Tibial artery (tissue), 4 donors: ENCODE results near the gene COX5A.
"Not testable (repeated sequence)": the region's sequence is repeated elsewhere in the genome, so short reads cannot be mapped to it uniquely, and the experiment has no call there.

Experiments
- DNase-seq, 2 donors: peaks; one replicate each; pipeline ENCODE4 v3.0.0-alpha.2; 2019
- H3K27ac ChIP-seq, 2 donors: fragments of 200-600 bp; sonication (generic) in 1 of 2; 1 replicate in 1 of 2; 2 replicates in 1 of 2; pipeline ENCODE4 v1.5.1; 2018 to 2019; ENCODE audit warnings: mild to moderate bottlenecking in 1 of 2
- H3K27me3 ChIP-seq, 2 donors: fragments of 200-600 bp; sonication (generic) in 1 of 2; one replicate each; pipeline versions ENCODE4 v1.5.1 to v1.6.0; 2016 to 2019
- H3K36me3 ChIP-seq, 3 donors: fragments of 200-600 bp; sonication (generic) in 2 of 3; one replicate each; pipeline ENCODE4 v1.5.1; 2016 to 2019; ENCODE audit warnings: mild to moderate bottlenecking in 2 of 3
- H3K4me1 ChIP-seq, 4 donors: fragments of 200-600 bp; sonication (generic) in 2 of 4; 1 replicate in 3 of 4; 2 replicates in 1 of 4; pipeline ENCODE4 v1.5.1; 2016 to 2019
- H3K4me3 ChIP-seq, 2 donors: fragments of 200-600 bp; sonication (generic) in 1 of 2; 1 replicate in 1 of 2; 2 replicates in 1 of 2; pipeline ENCODE4 v1.5.1; 2018 to 2019; ENCODE audit warnings: mild to moderate bottlenecking in 2 of 2
- H3K9me3 ChIP-seq, 3 donors: fragments of 200-600 bp; sonication (generic) in 1 of 3; one replicate each; pipeline ENCODE4 v1.5.1; 2016 to 2019
- intact Hi-C: fragments of 100-400 bp; cut with DNase I; formaldehyde crosslinking; loops from one replicate; pipeline ENCODE4 v1.15.0; 2023; ENCODE audit warnings: low total_unique reads
- TF ChIP-seq, protein P1 (sequence below), 2 experiments: fragments of 200-600 bp in 1 of 2; fragments of 450-650 bp in 1 of 2; IDR thresholded peaks; one replicate each; pipeline ENCODE4 v1.5.1; 2017 to 2019; ENCODE audit warnings: antibody characterized with exemption in 2 of 2, mild to moderate bottlenecking in 1 of 2, moderate library complexity in 1 of 2

COX5A gene

DNA sequence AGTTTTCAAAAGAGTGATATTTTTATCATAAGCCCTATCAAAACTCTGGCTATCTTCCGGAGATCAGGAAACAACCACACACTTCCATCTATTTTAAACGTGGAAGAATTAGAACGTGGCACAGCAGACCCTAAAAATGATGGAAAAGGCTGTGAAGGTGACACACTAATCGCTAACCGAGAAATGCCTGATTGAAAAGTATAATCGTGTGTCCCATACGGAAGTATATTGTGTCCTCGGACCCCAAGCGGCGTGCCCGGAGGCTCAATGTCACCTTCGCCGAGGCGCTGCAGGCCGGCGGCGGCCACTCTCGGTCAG is 642 bp downstream of the COX5A start:
- H3K27ac ChIP-seq = peak overlapping the region; percentile 98
- intact Hi-C loops = no loop called here
- H3K27me3 ChIP-seq = no peaks in the 10 kb centered on the region
- no peak for DNase-seq
- TF ChIP-seq, protein P1, sequence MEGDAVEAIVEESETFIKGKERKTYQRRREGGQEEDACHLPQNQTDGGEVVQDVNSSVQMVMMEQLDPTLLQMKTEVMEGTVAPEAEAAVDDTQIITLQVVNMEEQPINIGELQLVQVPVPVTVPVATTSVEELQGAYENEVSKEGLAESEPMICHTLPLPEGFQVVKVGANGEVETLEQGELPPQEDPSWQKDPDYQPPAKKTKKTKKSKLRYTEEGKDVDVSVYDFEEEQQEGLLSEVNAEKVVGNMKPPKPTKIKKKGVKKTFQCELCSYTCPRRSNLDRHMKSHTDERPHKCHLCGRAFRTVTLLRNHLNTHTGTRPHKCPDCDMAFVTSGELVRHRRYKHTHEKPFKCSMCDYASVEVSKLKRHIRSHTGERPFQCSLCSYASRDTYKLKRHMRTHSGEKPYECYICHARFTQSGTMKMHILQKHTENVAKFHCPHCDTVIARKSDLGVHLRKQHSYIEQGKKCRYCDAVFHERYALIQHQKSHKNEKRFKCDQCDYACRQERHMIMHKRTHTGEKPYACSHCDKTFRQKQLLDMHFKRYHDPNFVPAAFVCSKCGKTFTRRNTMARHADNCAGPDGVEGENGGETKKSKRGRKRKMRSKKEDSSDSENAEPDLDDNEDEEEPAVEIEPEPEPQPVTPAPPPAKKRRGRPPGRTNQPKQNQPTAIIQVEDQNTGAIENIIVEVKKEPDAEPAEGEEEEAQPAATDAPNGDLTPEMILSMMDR (IDR thresholded peaks at IDR 0.05) = no peak
- H3K36me3 ChIP-seq = no peaks in the 10 kb centered on the region
- H3K9me3 ChIP-seq = no peaks in the 10 kb centered on the region
- peak overlapping the region; percentile 95 to 100 for H3K4me3 ChIP-seq
- H3K4me1 ChIP-seq = peaks cover 0 to 30% (median 14%) of the 10 kb centered on the region in 4 donors

DNA sequence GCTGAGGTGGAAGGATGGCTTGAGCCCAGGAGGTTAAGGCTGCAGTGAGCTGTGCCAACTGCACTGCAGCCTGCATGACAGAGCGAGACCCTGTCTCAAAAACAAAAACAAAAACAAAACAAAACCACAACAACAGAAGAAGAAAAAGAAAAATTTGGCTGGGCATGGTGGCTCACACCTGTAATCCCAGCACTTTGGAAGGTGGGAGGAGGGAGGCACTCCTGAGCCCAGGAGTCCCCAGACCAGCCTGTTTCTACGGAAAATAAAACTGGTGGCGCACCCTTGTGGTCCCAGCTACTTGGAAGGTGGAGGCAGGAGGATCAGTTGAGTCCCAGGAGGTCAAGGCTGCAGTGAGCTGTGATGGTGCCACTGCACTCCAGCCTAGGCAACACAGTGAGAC is 2.7 kb downstream of the COX5A start:
- H3K9me3 ChIP-seq, DNase-seq, intact Hi-C loops, H3K36me3 ChIP-seq, H3K27me3 ChIP-seq, H3K4me3 ChIP-seq, H3K27ac ChIP-seq: not testable (repeated sequence)
- H3K4me1 ChIP-seq = peaks cover 0 to 30% (median 14%) of the 10 kb centered on the region in 4 donors

DNA sequence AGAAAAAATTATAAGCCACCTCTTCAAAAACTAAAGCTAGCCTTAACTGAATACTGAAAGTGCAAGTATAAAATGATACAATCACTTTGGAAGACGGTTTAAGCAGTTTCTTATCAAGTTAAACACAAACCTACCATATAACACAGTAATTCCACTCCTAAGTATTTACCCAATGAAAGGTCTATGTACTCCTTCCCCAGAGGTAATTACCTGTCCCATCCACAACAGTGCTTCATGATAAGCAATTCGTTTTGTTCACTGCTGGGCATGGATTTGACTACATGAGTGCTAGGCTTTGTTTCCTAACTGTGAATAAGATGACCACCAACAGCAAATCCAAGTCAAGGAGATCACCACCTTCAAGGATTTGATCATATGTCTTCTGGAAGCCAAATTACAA is 4.3 kb downstream of the COX5A start:
- Histone ChIP-seq H3K4me3 (no peak overlapping the region), H3K27me3 (no peaks in the 10 kb centered on the region), H3K9me3 (no peaks in the 10 kb centered on the region), H3K36me3 (peaks cover 4 to 22% (median 6%) of the 10 kb centered on the region in 3 donors), H3K4me1 (peaks cover 0 to 29% (median 14%) of the 10 kb centered on the region in 4 donors), H3K27ac (no peak overlapping the region)
- TF ChIP-seq, protein P1 (IDR thresholded peaks at IDR 0.05) = no peak
- no peak for DNase-seq
- intact Hi-C loops = no loop called here

DNA sequence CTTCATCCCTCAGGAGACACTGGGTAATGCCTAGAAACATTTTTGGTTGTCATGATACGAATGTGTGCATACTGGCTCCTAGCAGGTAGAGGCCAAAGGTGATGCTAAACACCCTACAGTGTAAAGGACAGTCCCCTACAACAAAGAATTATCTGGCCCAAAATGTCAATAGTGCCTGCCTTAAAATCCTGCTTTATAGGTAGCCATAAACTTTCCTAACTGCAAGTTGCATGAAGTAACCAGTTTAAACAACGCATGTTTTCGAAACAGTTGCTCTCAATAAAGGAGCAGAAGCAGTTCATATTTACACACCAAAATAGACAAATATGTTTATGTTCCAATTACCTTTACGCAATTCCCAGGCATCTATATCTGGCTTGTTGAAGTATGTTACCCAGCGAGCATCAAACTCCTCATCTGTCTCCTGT is 9.1 kb downstream of the COX5A start:
- Histone ChIP-seq H3K4me1 (no peaks in the 10 kb centered on the region), H3K27ac (no peak overlapping the region), H3K4me3 (no peak overlapping the region), H3K36me3 (peaks cover 32 to 68% (median 35%) of the 10 kb centered on the region in 3 donors), H3K27me3 (no peaks in the 10 kb centered on the region), H3K9me3 (no peaks in the 10 kb centered on the region)
- intact Hi-C loops = no loop called here
- TF ChIP-seq, protein P1 (IDR thresholded peaks at IDR 0.05) = no peak
- DNase-seq = no peak

DNA sequence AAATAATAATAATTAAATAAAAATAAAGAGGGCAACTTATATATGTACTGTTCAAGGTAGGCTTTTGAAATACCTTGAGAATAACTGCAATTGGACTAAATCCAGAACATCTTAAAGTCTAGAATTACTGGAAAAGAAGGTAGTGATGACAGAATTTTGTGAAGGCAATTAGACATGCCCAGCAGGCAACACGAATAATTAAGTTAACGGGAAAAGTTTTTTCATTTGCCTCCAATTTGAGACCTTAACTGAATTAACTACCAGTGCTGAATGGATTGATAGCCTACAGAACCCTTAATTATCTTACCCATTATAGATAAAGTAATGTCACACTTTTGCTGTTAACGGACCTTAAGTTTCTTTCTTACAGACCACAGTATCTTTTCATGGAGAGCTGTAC is 13.3 kb downstream of the COX5A start:
- intact Hi-C loops = no loop called here
- TF ChIP-seq, protein P1 (IDR thresholded peaks at IDR 0.05) = no peak

DNA sequence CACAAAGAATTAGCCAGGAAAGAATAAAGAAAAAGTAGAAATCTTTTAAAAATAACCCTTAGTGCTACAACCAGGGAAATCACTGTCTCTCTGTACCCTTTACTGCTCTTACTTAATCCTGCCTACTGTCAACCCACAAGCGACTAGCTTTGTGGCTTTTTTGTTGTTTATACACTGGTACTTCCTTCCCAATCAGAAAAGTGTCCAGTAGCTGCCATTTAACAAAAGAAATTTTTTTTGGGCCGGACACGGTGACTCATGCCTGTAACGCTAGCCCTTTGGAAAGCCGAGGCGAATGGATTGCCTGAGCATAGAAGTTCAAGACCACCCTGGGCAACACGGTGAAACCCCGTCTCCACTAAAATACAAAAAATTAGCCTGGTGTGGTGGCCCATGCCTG is 17.4 kb downstream of the COX5A start:
- no peaks in the 10 kb centered on the region for H3K4me1 ChIP-seq

More for the DNA sequence above, 13.3 kb downstream of the COX5A start:
- H3K27ac ChIP-seq = no peak overlapping the region
- H3K4me3 ChIP-seq = no peak overlapping the region
- no peaks in the 10 kb centered on the region for H3K9me3 ChIP-seq
- peaks cover 71 to 96% (median 75%) of the 10 kb centered on the region in 3 donors for H3K36me3 ChIP-seq
- no peaks in the 10 kb centered on the region for H3K4me1 ChIP-seq
- no peak for DNase-seq
- H3K27me3 ChIP-seq = no peaks in the 10 kb centered on the region

More for the DNA sequence above, 17.4 kb downstream of the COX5A start:
- DNase-seq = no peak
- H3K4me3 ChIP-seq = no peak overlapping the region
- TF ChIP-seq, protein P1 (IDR thresholded peaks at IDR 0.05) = no peak
- H3K9me3 ChIP-seq = no peaks in the 10 kb centered on the region
- intact Hi-C loops = no loop called here
- peaks cover 62 to 100% (median 85%) of the 10 kb centered on the region in 3 donors for H3K36me3 ChIP-seq
- H3K27ac ChIP-seq = no peak overlapping the region
- H3K27me3 ChIP-seq = no peaks in the 10 kb centered on the region
